Measurements from ENCODE around the gene DUOX1. TPM values are rescaled to one million over a fixed set of nuclear protein-coding genes. Genes with fewer than 3 reads are reported as not detected.
"Not testable (repeated sequence)": the region's sequence is repeated elsewhere in the genome, so short reads cannot be mapped to it uniquely, and the experiment has no call there.

The DUOX1 gene
- total RNA-seq, 1 donor from 2014 or later, result 0.07 TPM

DNA sequence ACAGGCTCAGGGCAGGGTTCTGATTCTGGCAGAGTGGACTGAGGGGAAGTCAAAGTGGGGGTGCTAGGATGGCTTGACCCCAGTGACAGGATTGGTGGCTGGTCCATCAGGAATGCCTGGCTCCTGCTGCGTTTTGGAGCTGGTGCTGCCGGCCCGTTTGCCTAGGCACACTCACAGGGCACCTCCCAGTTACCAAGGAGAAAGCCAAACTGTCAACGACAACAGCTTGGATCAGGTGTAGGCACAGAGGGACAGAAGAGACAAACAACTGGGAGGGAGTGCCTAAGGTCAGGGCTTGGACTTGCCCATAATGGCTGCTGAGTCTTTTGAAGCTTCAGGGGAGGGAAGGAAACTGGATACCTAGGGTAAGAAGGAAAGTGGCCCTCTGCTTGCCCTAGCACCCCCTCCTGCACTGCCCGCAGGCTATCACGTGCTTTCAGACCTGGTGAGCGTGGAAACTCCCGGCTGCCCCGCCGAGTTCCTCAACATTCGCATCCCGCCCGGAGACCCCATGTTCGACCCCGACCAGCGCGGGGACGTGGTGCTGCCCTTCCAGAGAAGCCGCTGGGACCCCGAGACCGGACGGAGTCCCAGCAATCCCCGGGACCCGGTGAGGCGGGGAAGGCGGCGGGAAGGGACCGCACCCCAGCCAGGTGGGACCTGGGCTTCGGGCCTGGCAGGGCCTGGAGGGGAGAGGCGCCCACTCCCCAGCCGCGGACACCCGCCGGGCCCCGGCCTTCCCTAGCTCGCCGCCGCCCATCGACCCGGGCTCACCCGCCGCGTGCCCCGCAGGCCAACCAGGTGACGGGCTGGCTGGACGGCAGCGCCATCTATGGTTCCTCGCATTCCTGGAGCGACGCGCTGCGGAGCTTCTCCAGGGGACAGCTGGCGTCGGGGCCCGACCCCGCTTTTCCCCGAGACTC, 5.1 kb downstream of the DUOX1 start:
- peaks cover 3% of the 10 kb centered on the region for H3K9me3 Mint-ChIP-seq (ENCODE audit: unreplicated experiment)
- no peaks in the 10 kb centered on the region for H3K4me1 Mint-ChIP-seq (ENCODE audit: low read depth, unreplicated experiment)
- no peak overlapping the region for H3K4me3 Mint-ChIP-seq (ENCODE audit: unreplicated experiment)
- Histone ChIP-seq H3K4me2 (ENCODE audit: low read length) (no peak overlapping the region), H3K36me3 (ENCODE audit: insufficient read depth, low read length) (no peaks in the 10 kb centered on the region), H2AFZ (ENCODE audit: low read depth, low read length) (no peak overlapping the region), H3K4me3 (ENCODE audit: insufficient read depth, low read depth, low read length) (no peak overlapping the region), H3K27ac (ENCODE audit: low read depth, low read length) (no peak overlapping the region), H3K4me1 (ENCODE audit: insufficient read depth, low read length) (no peaks in the 10 kb centered on the region), H3K27me3 (ENCODE audit: insufficient read depth, low read length) (peaks cover 48% of the 10 kb centered on the region), H4K20me1 (ENCODE audit: insufficient read depth, low read length) (no peaks in the 10 kb centered on the region), H3K79me2 (ENCODE audit: insufficient read depth, low read length) (no peaks in the 10 kb centered on the region), H3K9ac (ENCODE audit: low read length) (no peak overlapping the region), H3K9me3 (ENCODE audit: insufficient read depth, low read depth, low read length) (no peaks in the 10 kb centered on the region)
- FAIRE-seq, result no peak
- TF ChIP-seq EZH2 (IDR thresholded peaks at IDR 0.05; ENCODE audit: insufficient read depth, low read length), result peak; percentile 77
- TF ChIP-seq, protein P1, sequence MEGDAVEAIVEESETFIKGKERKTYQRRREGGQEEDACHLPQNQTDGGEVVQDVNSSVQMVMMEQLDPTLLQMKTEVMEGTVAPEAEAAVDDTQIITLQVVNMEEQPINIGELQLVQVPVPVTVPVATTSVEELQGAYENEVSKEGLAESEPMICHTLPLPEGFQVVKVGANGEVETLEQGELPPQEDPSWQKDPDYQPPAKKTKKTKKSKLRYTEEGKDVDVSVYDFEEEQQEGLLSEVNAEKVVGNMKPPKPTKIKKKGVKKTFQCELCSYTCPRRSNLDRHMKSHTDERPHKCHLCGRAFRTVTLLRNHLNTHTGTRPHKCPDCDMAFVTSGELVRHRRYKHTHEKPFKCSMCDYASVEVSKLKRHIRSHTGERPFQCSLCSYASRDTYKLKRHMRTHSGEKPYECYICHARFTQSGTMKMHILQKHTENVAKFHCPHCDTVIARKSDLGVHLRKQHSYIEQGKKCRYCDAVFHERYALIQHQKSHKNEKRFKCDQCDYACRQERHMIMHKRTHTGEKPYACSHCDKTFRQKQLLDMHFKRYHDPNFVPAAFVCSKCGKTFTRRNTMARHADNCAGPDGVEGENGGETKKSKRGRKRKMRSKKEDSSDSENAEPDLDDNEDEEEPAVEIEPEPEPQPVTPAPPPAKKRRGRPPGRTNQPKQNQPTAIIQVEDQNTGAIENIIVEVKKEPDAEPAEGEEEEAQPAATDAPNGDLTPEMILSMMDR (IDR thresholded peaks at IDR 0.05; ENCODE audit: insufficient read depth, low read depth, low read length), result no peak
- peaks cover 67% of the 10 kb centered on the region for H3K27me3 Mint-ChIP-seq (ENCODE audit: low read depth, unreplicated experiment)
- H3K27ac Mint-ChIP-seq (ENCODE audit: unreplicated experiment), result no peak overlapping the region
- no peaks in the 10 kb centered on the region for H3K36me3 Mint-ChIP-seq (ENCODE audit: low read depth, unreplicated experiment)
- DNase-seq (ENCODE audit: low read depth), result no peak

DNA sequence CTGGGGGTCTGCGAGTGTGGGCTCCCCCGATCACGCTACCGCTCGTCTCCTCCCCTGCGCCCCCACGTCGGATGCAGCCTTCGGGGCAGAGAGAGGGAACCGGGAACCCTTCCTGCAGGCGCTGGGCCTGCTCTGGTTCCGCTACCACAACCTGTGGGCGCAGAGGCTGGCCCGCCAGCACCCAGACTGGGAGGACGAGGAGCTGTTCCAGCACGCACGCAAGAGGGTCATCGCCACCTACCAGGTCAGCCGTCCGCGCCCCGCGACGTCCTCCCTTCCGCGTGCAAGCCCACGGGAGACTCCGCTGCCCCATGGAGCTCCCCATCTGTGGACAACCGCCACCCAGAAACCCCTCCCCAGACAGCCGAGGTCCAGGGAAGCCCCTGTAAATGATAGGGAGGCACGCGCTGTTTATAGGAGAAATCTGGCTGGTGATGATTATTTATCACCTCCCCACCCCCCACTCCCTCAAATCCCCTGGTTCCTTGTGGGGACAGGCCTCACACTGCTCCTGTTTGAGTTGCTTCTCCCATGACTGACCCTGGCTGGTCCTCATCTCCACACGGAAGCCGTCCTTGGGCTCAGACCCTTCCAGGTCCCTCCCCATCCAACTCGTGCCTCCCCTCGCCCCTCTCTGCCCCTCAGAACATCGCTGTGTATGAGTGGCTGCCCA, 6.0 kb downstream of the DUOX1 start:
- not testable (repeated sequence) for FAIRE-seq; H3K36me3 ChIP-seq (ENCODE audit: insufficient read depth, low read length); H2AFZ ChIP-seq (ENCODE audit: low read depth, low read length); H3K9ac ChIP-seq (ENCODE audit: low read length); H3K4me3 ChIP-seq (ENCODE audit: insufficient read depth, low read depth, low read length); H3K79me2 ChIP-seq (ENCODE audit: insufficient read depth, low read length); H3K4me2 ChIP-seq (ENCODE audit: low read length); H3K9me3 Mint-ChIP-seq (ENCODE audit: unreplicated experiment); H3K27ac ChIP-seq (ENCODE audit: low read depth, low read length); H4K20me1 ChIP-seq (ENCODE audit: insufficient read depth, low read length); H3K4me1 ChIP-seq (ENCODE audit: insufficient read depth, low read length); DNase-seq (ENCODE audit: low read depth); H3K27ac Mint-ChIP-seq (ENCODE audit: unreplicated experiment); H3K4me3 Mint-ChIP-seq (ENCODE audit: unreplicated experiment); H3K36me3 Mint-ChIP-seq (ENCODE audit: low read depth, unreplicated experiment); H3K9me3 ChIP-seq (ENCODE audit: insufficient read depth, low read depth, low read length); H3K4me1 Mint-ChIP-seq (ENCODE audit: low read depth, unreplicated experiment)
- H3K27me3 Mint-ChIP-seq (ENCODE audit: low read depth, unreplicated experiment), result peaks cover 61% of the 10 kb centered on the region
- H3K27me3 ChIP-seq (ENCODE audit: insufficient read depth, low read length), result peaks cover 39% of the 10 kb centered on the region
- peak; percentile 67 for TF ChIP-seq EZH2 (IDR thresholded peaks at IDR 0.05; ENCODE audit: insufficient read depth, low read length)

DNA sequence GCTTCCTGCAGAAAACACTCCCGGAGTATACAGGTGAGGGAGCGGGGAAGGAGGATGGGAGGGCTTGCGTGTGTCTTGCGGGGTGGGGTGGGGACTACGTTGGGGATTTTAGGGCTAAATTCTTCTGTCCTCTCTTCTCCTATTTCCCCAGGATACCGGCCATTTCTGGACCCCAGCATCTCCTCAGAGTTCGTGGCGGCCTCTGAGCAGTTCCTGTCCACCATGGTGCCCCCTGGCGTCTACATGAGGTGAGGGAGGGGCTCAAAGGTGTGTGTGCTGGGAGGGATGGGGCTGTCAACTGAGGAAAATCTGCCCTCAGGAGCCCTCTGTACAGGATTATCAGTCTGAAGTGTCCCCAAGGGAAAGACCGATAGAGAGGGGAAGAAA, 6.6 kb downstream of the DUOX1 start:
- Histone ChIP-seq H3K4me2 (ENCODE audit: low read length) (no peak overlapping the region), H3K9me3 (ENCODE audit: insufficient read depth, low read depth, low read length) (no peaks in the 10 kb centered on the region), H3K79me2 (ENCODE audit: insufficient read depth, low read length) (no peaks in the 10 kb centered on the region), H3K4me3 (ENCODE audit: insufficient read depth, low read depth, low read length) (no peak overlapping the region), H4K20me1 (ENCODE audit: insufficient read depth, low read length) (no peaks in the 10 kb centered on the region), H3K4me1 (ENCODE audit: insufficient read depth, low read length) (no peaks in the 10 kb centered on the region), H3K27me3 (ENCODE audit: insufficient read depth, low read length) (peaks cover 36% of the 10 kb centered on the region), H3K27ac (ENCODE audit: low read depth, low read length) (no peak overlapping the region), H3K9ac (ENCODE audit: low read length) (no peak overlapping the region), H2AFZ (ENCODE audit: low read depth, low read length) (no peak overlapping the region), H3K36me3 (ENCODE audit: insufficient read depth, low read length) (no peaks in the 10 kb centered on the region)
- no peak for TF ChIP-seq EZH2 (IDR thresholded peaks at IDR 0.05; ENCODE audit: insufficient read depth, low read length)
- TF ChIP-seq, protein P1 (IDR thresholded peaks at IDR 0.05; ENCODE audit: insufficient read depth, low read depth, low read length), result no peak
- H3K9me3 Mint-ChIP-seq (ENCODE audit: unreplicated experiment), result peaks cover 3% of the 10 kb centered on the region
- no peak for FAIRE-seq
- no peak overlapping the region for H3K27ac Mint-ChIP-seq (ENCODE audit: unreplicated experiment)
- peaks cover 58% of the 10 kb centered on the region for H3K27me3 Mint-ChIP-seq (ENCODE audit: low read depth, unreplicated experiment)
- H3K4me3 Mint-ChIP-seq (ENCODE audit: unreplicated experiment), result no peak overlapping the region
- H3K4me1 Mint-ChIP-seq (ENCODE audit: low read depth, unreplicated experiment), result no peaks in the 10 kb centered on the region
- H3K36me3 Mint-ChIP-seq (ENCODE audit: low read depth, unreplicated experiment), result no peaks in the 10 kb centered on the region
- no peak for DNase-seq (ENCODE audit: low read depth)

Measured in astrocyte (in vitro differentiated cells and primary cell).